Measurements from ENCODE around the gene LTF.
"Not testable (repeated sequence)": the region's sequence is repeated elsewhere in the genome, so short reads cannot be mapped to it uniquely, and the experiment has no call there.

The LTF gene

GRCh38 chr3:46412786-46413298 lies 51.9 kb downstream of the LTF start:
- no peak for DNase-seq (ENCODE audit: low read depth)

GRCh38 chr3:46411271-46411670 lies 53.4 kb downstream of the LTF start:
- DNase-seq (ENCODE audit: low read depth), result no peak

GRCh38 chr3:46410669-46411068 lies 54.0 kb downstream of the LTF start:
- DNase-seq (ENCODE audit: low read depth), result no peak

DNA sequence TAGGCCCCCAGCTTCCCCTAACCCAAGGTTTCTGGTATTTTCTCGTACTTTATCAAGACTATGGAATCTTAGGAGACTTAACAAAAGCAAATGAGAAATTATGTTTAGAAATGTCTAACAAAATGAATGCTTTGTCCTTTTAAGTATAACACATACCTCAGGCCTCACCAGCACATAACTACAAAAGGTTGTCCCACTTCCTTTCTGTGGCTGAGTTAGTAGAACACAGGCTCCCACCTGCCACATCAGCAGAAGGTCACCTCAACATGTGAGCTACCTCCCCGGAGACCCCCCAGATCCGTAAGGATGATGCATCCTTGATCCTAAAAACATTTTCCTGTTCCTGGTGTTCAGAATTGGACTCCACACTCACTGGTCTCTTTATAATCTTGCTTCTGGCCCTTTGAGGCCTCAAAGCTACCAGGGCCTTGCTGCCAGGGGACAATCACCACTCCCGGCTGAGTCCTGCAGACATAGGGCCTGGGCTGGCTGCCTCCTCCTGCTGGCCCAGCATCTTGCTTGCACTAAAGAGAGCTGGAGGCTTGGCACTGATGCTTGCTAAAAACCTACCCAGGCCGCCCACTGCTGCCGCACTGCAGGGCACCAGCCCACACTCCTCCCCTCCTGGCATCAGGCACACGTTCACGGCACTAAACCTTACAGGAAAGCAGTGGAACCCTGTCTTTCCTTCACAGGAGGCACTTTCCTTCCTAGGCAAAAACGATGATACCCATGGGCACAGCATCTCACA lies 54.8 kb downstream of the LTF start:
- DNase-seq (ENCODE audit: low read depth), result no peak

DNA sequence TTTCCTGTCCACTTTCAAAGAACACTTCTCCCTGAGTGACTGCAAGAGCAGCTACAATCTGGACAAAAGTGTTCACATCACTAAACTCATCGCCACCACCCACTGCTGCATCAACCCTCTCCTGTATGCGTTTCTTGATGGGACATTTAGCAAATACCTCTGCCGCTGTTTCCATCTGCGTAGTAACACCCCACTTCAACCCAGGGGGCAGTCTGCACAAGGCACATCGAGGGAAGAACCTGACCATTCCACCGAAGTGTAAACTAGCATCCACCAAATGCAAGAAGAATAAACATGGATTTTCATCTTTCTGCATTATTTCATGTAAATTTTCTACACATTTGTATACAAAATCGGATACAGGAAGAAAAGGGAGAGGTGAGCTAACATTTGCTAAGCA lies 55.9 kb downstream of the LTF start:
- no peak for DNase-seq (ENCODE audit: low read depth)

GRCh38 chr3:46407970-46408369 lies 56.7 kb downstream of the LTF start:
- DNase-seq (ENCODE audit: low read depth), result no peak

GRCh38 chr3:46406788-46407611 lies 57.7 kb downstream of the LTF start, which contains the start of the genes CCR5AS and CCRL2:
CCR5AS (minus strand) TSS chr3:46407066.
CCRL2 (plus strand) TSS chr3:46407259; CDS start chr3:46408080, 821 bp downstream.
- peak; percentile 14 for DNase-seq (ENCODE audit: low read depth)

DNA sequence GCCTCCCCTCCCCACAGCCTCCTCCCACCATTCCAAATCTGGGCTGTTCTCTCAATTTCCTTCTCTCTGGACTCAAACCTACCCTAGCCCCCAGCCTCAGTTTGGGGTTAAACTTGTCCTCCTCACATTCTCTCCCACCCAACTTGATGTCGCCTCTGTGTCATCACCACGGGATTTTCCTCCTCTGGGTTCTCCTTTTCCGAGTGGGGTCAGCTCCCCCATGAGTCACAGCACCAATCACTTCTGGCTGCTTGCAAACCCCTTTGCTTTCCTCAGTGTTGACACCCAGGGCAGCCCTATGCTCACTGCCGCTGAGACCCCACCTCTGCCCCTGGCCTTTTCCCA lies 58.3 kb downstream of the LTF start:
- DNase-seq (ENCODE audit: low read depth), result no peak

- no peak for DNase-seq (ENCODE audit: low read depth)
These were observed 59.2 kb downstream of the LTF start for GRCh38 chr3:46405301-46406019.

- DNase-seq (ENCODE audit: low read depth), result not testable (repeated sequence)
These were observed 61.8 kb downstream of the LTF start for GRCh38 chr3:46402902-46403301.

GRCh38 chr3:46401579-46401978 lies 63.1 kb downstream of the LTF start:
- no peak for DNase-seq (ENCODE audit: low read depth)

GRCh38 chr3:46400846-46401245 lies 63.9 kb downstream of the LTF start:
- DNase-seq (ENCODE audit: low read depth), result no peak

DNA sequence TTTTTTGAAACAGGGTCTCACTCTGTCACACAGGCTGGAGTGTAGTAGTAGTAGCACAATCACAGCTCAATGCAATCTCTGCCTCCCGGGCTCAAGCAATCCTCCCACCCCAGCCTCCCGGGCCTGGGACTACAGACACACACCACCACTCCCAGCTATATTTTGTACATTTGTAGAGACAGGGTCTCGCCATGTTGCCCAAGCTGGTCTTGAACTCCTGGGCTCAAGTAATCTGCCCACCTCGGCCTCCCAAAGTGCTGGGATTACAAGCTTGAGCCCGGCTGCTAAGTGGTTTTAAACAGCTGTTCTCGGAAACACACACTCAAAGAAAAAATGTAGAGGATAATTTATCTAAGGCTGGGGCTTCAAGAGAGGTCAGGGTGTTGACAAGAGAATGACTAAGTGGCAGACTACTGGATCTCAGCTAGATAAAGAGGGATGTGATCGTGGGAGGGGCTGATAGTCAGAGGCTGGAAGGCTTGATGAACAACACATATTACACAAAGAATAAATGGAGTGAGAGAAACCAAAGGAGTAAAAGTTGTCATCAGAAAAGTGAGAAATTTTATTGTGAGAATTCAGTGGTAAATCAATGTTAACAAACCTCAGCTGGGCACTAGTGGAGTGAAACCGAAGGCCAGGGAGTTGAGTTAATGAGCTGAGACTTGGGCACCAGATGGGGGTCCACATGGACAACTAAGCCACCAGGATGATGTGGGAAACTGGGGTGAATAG lies 64.5 kb downstream of the LTF start:
- no peak for DNase-seq (ENCODE audit: low read depth)

DNA sequence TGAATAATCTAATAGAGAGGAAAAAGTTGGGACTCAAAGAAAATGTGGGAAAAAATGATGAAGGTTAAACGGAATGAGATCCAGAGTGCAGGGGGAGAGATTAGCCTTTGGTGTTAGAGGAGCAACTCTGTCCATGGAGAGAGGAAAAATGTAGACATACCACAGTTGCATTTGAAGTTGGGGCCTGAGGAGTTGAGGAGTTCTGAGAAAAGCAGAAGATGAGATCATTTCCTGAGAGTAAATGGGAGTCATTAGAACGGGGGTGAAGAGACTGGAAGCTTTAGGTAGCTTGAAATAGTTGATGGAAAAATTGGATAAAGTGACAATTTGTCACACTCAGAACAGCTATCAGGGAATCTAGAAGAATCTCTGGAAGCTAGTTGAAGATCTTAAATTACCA lies 65.1 kb downstream of the LTF start:
- DNase-seq (ENCODE audit: low read depth), result no peak

DNA sequence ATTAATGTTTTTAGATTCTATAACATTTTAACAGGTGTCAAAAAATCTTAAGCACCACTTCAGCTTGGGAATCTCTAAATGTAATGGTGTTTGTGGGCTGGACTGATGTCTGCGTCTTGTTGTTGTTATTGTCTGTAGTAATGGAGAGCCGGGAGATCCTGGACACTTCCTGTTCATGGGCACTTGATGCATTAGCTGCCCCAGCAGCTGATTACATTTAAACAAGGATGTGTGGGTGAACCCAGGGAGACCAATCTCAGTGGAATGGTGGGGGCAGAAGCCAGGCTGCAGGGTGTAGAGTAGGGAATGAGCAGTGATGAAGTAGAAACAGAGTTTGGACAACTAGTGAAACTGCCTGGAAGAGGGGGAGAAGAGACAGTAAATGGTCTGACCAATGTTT lies 65.6 kb downstream of the LTF start:
- DNase-seq (ENCODE audit: low read depth), result no peak

- no peak for DNase-seq (ENCODE audit: low read depth)
These were observed 66.3 kb downstream of the LTF start for GRCh38 chr3:46398186-46398955.

- no peak for DNase-seq (ENCODE audit: low read depth)
These were observed 67.6 kb downstream of the LTF start for GRCh38 chr3:46397111-46397510.

GRCh38 chr3:46395766-46396530 lies 68.8 kb downstream of the LTF start:
- no peak for DNase-seq (ENCODE audit: low read depth)

GRCh38 chr3:46395210-46395661 lies 69.5 kb downstream of the LTF start:
- DNase-seq (ENCODE audit: low read depth), result no peak
